Activated naive CD4-positive, alpha-beta T cell treated with anti-CD3 and anti-CD28 coated beads, Interleukin-2, amount 50 U/mL, for 16 hours (primary cell): ENCODE data around the gene NFX1.

Experiments
- DNase-seq: peaks from one replicate; pipeline ENCODE4 v3.0.0-alpha.2; 2020

NFX1 gene

DNA sequence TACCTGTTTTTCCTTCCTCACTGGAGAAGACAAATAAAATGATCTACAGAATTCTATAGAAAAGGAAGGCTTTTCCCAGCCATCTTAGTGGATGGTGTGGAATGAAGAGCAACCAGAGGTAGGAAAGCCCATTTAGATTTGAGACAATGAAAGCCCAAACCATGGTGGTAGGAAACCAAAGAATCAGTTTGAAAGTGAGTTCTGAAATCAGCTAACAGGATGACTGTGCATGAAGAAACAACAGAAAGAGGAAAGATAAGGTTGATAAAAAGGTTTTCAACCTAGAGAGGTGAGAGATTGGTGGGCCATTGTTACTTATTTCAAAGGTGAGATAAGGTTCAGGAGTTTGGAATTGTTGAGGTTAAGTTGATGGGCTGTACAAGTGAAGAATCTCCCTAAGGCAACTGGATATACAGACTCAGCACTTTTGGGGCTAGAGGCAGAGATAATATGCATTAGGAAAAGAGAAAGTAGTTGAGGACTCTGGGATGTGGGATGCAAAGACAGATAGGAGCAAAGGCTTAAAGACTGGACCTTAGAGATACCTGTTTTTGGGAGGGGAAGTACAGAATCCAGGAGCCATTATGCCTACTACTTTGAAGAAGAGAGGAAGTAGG, 23.1 kb upstream of the NFX1 start:
- DNase-seq = no peak

DNA sequence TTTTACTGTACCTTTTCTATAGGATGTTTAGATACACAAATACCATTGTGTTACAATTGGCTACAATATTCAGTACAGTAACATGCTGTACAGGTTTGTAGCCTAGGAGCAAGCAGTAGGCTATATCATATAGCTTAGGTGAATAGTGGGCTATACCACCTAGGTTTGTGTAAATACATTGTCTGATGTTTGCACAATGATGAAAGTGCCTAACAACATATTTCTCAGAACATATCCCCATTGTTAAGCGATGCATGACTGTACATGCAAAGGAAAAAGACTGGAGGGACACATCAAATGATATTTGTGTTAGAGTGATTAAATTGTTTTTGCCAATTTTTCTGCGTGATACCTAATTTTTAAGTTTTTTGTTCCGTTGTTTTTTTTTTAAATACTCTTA, 20.2 kb upstream of the NFX1 start:
- DNase-seq = no peak

DNA sequence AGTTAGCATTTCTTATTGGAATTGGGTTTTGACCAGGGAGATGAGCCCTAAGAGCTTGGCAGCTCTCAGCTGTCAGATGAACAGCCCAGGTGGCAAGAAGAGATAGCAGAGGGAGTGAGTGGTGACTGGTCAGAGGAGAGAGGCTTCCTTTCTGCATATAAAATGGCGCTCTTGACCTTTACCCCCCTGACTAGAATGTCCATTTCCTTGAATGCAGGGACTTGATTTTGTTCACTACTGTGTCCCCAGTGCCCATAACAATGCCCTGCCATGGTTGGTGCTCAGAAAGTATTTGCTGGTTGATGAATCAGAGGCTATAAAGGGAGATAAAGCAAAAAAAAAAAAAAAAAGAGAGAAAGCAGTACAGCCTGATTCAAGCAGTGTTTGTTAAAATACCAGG, 18.3 kb upstream of the NFX1 start:
- DNase-seq = no peak

DNA sequence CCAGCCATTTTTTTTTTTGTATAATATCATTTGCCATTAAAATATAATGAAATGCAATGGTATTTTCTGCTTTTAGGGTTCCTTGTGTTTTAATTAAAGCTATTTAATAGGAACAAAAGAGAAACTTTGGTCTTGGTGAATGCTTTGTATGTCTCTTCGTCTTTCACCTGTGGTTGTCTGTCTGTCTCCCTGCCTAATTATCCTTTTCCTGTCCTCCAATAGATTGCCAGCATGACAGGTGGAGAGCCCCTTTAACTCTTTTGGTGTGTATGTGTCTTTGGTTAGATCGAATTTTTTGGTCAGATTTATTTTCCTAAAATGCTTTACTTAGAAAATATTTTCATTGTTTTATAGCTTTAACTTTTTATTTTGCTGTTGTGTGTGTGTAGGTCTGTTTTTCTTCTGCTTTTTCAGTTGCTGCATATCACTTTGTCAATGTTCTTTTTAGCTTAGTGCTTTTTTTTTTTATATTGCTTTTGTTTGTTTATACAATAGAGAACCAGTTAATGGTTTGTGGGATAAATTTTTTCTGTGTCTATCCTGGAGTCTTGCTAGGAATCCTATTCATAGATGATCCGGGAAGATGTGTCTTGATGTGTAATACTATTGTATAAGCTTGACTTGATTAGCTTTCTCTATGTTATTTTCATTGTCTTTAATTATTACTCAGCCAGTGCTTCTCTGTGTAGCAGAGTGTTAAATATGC, 16.9 kb upstream of the NFX1 start:
- no peak for DNase-seq

DNA sequence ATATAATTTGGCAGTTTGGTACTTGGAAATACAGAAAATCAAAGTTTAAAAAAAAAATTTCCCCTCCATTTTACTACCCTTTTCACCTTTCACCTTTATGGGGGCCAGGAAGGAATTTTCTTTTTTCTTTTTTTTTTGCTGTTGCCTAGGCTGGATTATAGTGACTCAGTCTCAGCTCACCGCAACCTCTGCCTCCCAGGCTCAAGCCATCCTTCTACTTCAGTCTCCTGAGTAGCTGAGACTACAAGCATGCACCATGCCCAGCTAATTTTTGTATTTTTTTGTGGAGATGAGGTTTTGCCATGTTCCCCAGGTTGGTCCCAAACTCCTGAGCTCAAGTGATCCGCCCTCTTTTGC, 16.4 kb upstream of the NFX1 start:
- DNase-seq = no peak

DNA sequence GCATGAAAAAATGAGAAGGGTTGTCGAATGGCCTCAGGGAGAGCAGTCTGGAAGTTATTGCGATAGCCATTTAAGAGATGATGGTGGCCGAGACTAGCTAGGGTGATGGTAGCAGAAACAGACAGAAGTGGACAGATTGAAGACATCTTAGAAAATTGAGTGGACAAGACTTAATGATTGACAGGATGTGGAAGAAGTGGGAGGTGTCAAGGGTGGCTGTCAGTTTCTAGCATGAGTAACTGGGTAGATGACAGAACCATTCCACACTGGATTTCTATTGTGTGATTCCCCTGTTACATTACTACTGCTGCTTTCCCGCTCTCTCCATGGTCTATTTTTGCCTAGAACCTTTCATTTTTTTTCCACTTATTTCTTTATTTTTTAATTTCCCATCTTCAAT, 12.8 kb upstream of the NFX1 start:
- DNase-seq = no peak

DNA sequence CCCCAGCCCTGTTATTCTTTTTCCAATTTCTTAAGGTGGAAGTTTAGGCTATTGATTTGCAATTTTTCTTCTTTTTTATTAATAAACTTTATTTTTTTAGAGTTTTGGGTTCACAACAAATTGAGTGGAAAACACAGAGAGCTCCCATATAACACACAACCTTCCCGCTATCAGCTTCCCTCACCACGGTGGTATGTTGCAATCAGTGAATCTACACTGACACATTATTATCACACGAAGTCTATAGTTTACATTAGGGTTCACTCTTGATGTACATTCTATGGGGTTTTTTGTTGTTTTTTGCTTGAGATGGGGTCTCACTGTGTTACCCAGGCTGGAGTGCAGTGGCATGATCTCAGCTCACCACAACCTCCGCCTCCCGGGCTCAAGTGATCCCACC, 4.8 kb upstream of the NFX1 start:
- DNase-seq = no peak

DNA sequence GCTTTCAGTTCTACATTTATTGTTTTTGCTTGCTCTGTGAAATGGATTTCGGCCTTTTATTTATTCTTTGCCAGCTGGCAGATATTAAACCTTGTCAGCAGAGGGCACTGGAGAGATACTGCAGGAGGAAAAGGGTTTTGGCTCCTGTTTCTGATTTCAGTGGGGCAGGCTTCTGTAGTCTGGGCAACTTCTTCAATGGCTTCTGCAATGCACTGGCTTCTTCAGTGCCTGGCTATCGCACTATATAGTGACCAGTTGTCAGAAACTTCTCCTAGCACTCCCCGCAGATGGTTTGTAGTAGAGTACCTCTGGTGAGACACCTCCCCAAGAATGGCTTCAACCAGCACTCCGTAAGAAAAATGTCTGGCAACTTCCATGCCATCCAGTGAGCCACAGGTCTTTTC, 3.2 kb upstream of the NFX1 start:
- peak; percentile 45 for DNase-seq

DNA sequence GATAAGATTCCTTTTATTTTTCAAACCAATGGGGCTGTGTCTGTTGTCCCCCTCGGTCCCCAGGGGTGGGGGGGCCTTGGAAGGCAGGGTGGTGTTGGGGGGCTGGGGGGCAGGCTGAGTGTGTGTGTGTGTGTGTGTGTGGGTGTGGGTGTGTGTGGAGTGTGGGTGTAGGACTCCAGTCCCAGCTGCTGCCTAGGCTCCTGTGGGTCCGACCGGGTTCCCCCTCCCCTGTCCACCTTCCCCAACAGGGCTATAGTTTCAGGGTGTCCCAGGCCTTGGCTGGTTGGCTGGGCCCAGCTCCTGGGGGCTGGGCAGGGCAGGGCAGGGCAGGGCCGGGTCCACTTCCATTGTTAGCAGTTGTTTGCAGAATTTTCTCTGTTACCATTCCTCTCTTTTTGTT, 2.1 kb upstream of the NFX1 start:
- no peak for DNase-seq

DNA sequence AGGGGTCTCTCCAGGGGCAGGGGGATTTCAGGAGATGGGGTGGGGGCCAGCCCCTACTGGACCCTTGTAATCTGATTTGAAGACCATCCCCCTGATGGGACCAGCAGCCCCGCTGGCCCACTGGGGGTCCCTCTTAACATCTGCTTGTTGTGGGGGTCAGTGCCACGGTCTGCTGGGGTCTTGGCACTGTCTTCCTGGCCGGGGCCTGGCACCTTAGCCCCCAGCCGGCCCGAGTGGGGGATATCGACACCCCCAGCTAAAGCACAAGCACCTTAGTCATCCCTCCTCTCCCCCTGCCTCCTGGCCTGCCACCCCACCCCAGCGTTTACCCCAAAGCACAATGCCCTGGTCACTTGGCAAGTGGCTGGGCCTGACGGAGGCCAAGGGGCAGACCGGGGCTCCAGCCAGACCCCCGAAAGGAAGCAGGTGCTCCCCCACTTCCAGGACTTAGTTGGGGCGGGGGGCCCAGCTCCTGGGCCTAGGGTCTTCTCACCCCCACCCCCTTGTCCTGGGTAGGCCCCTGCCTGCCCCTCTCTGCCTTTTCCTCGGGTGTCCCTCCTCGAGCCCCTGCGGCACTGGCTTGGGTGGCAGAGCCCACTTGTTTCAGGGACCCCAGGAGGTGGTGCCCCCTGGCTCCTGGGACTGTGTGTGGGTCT, 1.4 kb upstream of the NFX1 start:
- peak; percentile 10 for DNase-seq

DNA sequence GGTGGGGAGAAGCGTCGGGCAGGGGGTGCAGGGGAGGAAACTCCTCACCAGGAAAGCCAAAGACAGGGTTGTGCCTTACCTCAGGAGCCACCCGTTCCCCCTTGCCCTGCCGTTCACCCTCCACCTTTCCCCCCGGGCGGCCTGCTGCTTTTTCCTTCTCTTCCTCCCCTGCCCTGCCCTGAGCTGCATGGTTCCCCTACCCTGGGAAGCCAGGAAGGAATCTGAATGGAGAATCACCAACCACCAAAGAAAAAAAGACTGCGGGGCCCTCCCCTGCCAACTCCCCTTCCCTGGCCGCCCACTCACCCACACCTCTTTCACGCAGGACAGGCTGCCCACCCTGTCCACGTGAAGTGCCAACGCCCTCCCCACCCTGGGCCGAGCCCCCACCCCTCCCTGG, 820 bp upstream of the NFX1 start:
- DNase-seq = peak; percentile 48

DNA sequence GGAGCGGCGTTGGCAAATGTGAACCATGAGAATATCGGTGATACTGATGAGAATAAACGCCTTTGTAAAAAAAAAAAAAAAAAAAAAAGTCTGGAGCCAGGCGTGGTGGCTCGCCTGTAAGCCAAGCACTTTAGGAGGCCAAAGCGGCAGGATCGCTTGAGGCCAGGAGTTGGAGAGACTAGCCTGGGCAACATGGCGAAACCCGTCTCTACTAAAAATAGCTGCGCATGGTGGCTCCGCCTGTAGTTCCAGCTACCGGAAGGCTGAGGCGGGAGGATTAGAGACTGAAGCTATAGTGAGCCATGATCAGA, 425 bp upstream of the NFX1 start:
- no peak for DNase-seq

DNA sequence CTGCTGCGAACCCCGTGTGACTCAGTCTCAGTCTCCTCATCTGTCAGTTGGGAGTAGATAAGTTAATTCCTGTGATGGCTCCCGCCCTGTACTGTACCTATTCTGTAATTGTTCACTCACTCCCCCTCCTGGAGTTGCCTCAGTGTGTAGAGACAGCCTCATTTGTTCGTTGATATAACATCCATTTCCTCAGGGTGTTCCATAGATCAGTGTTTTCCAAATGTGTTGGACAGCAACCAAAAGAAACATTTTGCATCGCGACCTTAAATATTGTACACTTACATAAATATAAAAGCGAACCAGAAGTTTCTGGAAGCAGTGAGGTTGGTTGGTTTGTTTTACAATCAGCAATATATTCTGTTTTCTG, 698 bp downstream of the NFX1 start:
- no peak for DNase-seq

DNA sequence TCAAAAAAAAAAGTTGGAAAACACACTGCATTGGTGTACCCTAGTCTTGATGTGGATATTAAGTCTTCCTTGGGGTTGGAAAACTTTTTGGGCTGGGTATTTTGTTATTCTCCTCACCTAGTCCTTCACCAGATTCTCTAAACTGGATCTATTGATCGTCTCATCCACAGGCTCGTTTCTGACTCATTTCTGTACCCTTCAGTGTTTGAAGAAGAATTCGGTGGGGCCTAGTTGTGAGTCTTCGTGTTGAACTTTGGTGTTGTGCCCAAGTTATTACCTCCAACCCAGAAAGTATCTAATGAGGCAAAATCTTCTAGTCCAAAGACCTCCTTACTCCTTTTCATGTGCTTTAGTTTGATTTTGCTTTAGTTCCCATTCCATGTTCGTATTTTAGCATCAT, 1.6 kb downstream of the NFX1 start:
- DNase-seq = no peak

DNA sequence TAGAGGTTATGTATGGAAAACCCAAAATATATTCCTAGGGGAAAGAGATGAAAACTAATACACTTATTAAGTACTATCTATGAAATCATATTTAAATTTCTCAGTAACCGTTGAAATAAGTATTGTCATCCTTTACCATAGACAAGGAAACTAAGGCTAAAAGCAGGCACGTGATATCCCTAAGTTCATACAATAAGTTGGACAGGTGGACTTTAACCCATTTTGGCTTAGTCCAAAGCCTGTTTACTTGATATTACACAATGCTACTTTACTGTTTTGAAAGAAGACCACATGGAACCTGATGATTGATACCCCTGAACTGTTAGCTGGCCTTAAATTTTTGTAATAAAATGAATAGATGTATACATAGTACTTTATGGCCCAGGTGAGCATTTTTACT, 3.5 kb downstream of the NFX1 start:
- no peak for DNase-seq

DNA sequence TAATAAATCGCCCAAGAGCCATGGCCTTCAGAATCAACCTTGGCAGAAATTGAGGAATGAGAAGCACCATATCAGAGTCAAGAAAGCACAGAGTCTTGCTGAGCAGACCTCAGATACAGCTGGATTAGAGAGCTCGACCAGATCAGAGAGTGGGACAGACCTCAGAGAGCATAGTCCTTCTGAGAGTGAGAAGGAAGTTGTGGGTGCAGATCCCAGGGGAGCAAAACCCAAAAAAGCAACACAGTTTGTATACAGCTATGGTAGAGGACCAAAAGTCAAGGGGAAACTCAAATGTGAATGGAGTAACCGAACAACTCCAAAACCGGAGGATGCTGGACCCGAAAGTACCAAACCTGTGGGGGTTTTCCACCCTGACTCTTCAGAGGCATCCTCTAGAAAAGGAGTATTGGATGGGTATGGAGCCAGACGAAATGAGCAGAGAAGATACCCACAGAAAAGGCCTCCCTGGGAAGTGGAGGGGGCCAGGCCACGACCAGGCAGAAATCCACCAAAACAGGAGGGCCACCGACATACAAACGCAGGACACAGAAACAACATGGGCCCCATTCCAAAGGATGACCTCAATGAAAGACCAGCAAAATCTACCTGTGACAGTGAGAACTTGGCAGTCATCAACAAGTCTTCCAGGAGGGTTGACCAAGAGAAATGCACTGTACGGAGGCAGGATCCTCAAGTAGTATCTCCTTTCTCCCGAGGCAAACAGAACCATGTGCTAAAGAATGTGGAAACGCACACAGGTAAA, 4.5 kb downstream of the NFX1 start:
- DNase-seq = no peak

DNA sequence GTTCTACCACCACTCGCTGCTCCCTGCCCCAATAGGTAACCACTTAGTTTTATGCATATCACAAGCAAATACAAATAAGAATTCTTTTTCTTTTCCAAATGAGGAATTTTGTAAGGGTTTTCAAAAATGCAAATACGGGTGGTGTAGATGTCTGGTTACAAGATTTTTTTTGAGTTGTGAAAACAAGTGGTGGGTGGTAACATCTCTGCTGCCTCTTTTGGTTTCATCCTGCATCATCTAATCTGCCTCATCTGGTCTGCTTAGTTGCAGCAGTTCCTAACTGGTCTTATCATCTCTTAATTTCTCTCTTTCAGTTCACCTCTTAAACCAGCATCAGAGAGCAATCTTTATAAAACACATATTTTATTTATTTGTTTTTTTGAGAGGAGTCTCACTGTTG, 5.3 kb downstream of the NFX1 start:
- DNase-seq = no peak

DNA sequence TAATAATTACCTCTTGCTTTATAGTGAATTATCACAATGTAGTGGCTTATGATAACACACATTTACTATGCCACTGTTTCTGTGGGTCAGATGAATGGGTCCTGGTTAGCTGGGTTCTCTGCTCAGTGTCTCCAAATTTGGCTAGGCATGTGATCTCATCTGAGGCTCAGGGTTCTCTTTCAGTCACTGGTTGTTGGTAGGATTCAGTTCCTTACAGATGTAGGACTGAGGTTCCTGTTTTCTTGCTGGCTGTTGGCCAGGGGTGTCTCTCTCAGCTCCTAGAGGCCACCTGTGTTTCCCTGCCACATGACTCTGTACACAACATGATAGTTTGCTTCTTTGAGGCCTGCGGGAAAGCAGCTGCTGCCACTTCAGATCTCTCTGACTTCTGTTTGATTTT, 7.1 kb downstream of the NFX1 start:
- DNase-seq = no peak

DNA sequence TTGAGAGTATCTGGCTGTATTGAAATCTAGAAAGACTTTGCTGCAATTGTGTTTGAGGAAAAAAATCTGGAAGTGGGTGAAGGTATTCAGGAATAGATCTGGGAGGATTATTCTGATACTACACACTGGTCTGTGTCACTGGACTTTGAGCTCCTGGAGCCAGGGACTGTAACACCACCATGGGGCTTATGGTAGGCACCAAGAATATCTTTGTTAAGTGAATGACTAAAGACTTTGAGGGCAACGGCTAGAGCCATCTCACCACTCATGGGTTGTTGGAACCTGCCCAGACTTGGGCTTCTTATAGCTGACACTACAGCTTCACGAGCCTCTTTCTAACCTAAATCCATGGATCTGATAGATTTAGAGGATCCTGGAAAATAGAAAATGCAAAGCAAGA, 10.2 kb downstream of the NFX1 start:
- DNase-seq = no peak

DNA sequence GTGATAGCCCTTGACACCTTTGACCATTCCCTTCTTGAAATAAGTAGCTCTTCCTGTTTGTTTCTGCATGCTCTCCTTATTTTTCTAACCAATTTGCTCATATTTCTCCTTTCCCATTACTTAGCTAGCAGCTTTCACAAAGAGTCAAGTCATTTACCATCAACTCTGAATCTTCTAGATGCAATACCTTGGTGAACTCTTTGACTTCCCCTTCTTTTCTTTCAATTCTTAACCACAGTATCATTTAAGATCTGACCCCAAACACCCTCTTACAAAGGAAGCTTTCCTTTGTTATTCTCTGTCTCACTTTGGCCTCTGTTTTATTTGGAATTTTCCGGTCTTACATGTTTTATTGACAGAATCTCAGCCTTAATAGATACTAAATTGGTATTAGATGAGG, 14.0 kb downstream of the NFX1 start:
- no peak for DNase-seq

DNA sequence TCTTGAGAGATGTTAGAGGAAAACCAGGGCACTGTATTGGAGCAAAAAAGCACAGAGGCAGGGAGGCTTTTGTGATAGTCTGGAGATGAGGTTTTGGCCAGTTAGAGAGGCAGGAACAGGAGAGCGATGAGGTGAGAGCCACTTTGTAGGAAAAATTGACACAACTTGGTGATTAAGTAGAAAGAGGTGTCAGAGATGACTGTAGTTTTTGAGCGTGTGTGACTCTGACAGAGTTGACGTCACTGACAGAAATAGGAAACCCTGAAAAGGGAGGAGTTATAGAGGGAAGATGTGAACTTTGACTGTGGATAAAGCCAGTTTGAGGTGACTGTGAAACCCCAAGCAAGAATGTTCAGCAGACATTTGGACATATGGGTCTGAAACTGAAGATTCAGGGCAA, 15.7 kb downstream of the NFX1 start:
- no peak for DNase-seq

DNA sequence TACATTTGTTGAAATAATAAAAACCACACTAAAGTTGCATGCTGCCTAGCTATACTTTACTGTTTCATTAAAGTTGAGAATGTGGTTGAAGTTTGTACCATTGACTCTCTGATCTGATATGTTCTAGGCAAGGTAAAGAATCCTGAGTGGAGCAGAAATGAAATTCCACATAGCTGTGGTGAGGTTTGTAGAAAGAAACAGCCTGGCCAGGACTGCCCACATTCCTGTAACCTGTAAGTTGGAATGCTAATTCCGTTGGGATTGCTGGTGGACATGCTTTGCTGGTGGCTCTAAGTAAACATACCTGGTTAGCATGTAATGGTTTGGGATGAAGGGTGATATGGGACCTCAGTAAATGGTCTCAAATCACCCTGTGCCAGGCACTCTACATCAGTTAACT, 16.8 kb downstream of the NFX1 start:
- DNase-seq = no peak

DNA sequence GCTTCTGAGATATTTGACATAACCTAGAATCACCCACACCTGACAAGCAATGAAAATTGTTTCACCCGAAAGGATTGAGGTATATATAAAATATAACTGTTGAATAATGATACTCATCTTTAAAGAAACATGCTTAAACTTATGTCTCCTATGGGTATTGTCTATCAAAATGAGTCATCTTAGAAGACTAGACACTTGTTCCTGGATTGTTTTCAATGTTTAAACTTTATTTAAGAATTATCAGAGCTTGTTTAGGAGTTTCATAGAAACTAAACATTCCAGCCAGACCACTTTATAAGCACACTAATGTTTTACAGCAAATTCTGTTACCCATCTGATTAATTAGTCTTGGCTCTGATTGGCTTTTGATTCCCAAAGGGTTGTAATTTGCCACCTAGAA, 19.6 kb downstream of the NFX1 start:
- DNase-seq = no peak

DNA sequence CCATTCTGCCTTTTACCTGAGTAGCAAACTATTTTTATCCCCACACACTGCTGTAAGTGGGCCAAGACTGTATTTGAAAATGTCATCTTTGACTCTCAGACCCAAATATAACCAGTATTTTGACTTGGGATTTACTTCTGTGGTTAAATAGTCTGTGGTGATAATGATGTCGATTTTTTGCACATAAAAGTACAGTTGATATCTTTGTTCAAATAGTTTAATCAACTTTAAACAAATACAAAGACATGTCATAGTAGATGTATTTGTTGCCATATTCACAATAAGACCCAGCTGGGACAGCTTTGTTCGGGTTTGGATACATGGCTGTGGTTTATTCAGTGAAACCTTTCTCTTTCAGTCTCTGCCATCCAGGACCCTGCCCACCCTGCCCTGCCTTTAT, 20.4 kb downstream of the NFX1 start:
- DNase-seq = no peak
